ENCODE results near the gene PCDHGA11.
"Not testable (repeated sequence)": the region's sequence is repeated elsewhere in the genome, so short reads cannot be mapped to it uniquely, and the experiment has no call there.

DNA sequence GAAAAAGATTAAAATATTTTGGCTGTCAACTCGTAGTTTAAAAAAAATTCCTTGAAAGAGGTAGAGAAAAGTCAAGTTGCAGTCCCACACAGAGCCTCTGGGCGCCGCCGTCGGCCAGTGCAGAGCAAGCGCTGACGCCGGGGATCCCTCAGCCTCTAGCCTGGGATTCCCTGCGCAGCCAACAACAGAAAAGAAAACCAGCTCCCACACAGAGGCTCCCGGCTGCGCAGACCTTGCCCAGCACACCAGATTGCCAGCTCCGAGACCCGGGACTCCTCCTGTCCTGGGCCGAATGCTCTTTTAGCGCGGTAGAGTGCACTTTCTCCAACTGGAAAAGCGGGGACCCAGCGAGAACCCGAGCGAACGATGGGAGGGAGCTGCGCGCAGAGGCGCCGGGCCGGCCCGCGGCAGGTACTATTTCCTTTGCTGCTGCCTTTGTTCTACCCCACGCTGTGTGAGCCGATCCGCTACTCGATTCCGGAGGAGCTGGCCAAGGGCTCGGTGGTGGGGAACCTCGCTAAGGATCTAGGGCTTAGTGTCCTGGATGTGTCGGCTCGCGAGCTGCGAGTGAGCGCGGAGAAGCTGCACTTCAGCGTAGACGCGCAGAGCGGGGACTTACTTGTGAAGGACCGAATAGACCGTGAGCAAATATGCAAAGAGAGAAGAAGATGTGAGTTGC, 3.2 kb upstream of the PCDHGA11 start, which contains the start of gene PCDHGB7:
- TF ChIP-seq POLR2AphosphoS5 (IDR thresholded peaks at IDR 0.05; ENCODE audit: low read depth, low read length); REST (IDR thresholded peaks at IDR 0.05; ENCODE audit: insufficient read depth in 1 of 2, low read depth in 2 of 2, low read length in 1 of 2); SIN3A (IDR thresholded peaks at IDR 0.05; ENCODE audit: borderline replicate concordance, insufficient read depth, low read depth, low read length): not testable (repeated sequence)
- TF ChIP-seq CTCF (IDR thresholded peaks at IDR 0.05) (peak; percentile 99), TCF7L2 (IDR thresholded peaks at IDR 0.05; ENCODE audit: low read depth, low read length) (peak; percentile 18; the same call in 1 of the 2 replicates)

Data from Panc1 (cell line).